Measurements from ENCODE around the gene FAM107B. TPM values are rescaled to one million over a fixed set of nuclear protein-coding genes. Genes with fewer than 3 reads are reported as not detected.

The FAM107B gene
- total and polyA plus RNA-seq, 2 of the 13 experiments (the other 11 are each of a cell fraction or from before 2014, with no cell fraction given): 15.7 to 24.8 TPM

DNA sequence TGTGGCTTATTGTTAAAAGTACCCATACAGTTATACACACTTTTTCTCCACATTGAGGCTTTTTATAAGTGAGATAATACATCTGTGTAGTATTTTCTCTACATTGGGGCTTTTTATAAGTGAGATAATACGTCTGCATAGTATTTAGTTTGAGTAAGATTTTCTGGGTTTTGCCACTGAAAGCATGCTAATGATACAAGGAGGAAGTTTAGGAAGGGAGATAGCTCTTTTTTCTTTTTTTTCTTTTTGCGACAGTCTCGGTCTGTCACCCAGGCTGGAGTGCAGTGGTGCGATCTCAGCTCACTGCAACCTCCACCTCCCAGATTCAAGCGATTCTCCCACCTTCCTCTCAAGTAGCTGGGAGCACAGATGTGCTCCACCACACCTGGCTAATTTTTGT lies 13.3 kb downstream of the FAM107B start:
- FAIRE-seq (no peak), ATAC-seq (no peak), DNase-seq (ENCODE audit: low spot score) (no peak)
- Histone ChIP-seq H3K9me3 (ENCODE audit: low read length) (no peaks in the 10 kb centered on the region), H3K27me3 (ENCODE audit: control insufficient read depth in 1 of 2, insufficient read depth in 2 of 2, low read length in 2 of 2) (peaks cover 0 to 3% of the 10 kb centered on the region in 2 experiments; a peak in 1 of 5 replicates), H3K9ac (ENCODE audit: insufficient read depth, low read depth, low read length) (no peak overlapping the region), H4K20me1 (ENCODE audit: insufficient read depth, low read length) (no peaks in the 10 kb centered on the region), H3K4me1 (ENCODE audit: insufficient read depth, low read length) (no peaks in the 10 kb centered on the region), H3K4me2 (ENCODE audit: low read depth, low read length) (no peak overlapping the region), H3K4me3 (replicated peaks in 1 of 3; ENCODE audit: insufficient read depth in 1 of 3, low read depth in 2 of 3, low read length in 3 of 3) (no peak overlapping the region), H2AFZ (ENCODE audit: low read length) (no peak overlapping the region), H3K27ac (ENCODE audit: extremely low read length, insufficient read depth, low read length) (no peak overlapping the region), H3K36me3 (replicated peaks in 1 of 2; ENCODE audit: control insufficient read depth in 1 of 2, insufficient read depth in 2 of 2, low read length in 2 of 2) (no peaks in the 10 kb centered on the region), H3K79me2 (ENCODE audit: insufficient read depth, low read length) (no peaks in the 10 kb centered on the region)
- TF ChIP-seq, protein P1, sequence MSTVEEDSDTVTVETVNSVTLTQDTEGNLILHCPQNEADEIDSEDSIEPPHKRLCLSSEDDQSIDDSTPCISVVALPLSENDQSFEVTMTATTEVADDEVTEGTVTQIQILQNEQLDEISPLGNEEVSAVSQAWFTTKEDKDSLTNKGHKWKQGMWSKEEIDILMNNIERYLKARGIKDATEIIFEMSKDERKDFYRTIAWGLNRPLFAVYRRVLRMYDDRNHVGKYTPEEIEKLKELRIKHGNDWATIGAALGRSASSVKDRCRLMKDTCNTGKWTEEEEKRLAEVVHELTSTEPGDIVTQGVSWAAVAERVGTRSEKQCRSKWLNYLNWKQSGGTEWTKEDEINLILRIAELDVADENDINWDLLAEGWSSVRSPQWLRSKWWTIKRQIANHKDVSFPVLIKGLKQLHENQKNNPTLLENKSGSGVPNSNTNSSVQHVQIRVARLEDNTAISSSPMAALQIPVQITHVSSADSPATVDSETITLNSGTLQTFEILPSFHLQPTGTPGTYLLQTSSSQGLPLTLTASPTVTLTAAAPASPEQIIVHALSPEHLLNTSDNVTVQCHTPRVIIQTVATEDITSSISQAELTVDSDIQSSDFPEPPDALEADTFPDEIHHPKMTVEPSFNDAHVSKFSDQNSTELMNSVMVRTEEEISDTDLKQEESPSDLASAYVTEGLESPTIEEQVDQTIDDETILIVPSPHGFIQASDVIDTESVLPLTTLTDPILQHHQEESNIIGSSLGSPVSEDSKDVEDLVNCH (CRISPR knock-in tag; IDR thresholded peaks at IDR 0.05): no peak
- TF ChIP-seq ATF1 (CRISPR knock-in tag; IDR thresholded peaks at IDR 0.05): no peak
- TF ChIP-seq, protein P2, sequence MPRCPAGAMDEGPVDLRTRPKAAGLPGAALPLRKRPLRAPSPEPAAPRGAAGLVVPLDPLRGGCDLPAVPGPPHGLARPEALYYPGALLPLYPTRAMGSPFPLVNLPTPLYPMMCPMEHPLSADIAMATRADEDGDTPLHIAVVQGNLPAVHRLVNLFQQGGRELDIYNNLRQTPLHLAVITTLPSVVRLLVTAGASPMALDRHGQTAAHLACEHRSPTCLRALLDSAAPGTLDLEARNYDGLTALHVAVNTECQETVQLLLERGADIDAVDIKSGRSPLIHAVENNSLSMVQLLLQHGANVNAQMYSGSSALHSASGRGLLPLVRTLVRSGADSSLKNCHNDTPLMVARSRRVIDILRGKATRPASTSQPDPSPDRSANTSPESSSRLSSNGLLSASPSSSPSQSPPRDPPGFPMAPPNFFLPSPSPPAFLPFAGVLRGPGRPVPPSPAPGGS (CRISPR knock-in tag; IDR thresholded peaks at IDR 0.05): no peak
- TF ChIP-seq, protein P3, sequence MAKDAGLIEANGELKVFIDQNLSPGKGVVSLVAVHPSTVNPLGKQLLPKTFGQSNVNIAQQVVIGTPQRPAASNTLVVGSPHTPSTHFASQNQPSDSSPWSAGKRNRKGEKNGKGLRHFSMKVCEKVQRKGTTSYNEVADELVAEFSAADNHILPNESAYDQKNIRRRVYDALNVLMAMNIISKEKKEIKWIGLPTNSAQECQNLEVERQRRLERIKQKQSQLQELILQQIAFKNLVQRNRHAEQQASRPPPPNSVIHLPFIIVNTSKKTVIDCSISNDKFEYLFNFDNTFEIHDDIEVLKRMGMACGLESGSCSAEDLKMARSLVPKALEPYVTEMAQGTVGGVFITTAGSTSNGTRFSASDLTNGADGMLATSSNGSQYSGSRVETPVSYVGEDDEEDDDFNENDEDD (CRISPR knock-in tag; IDR thresholded peaks at IDR 0.05; ENCODE audit: borderline replicate concordance): no peak
- TF ChIP-seq SIX1 (CRISPR knock-in tag; IDR thresholded peaks at IDR 0.05; ENCODE audit: borderline replicate concordance): no peak
- no peak for TF ChIP-seq HNRNPL (IDR thresholded peaks at IDR 0.05; ENCODE audit: low read depth, low read length)
- no peak for TF ChIP-seq PHF20 (CRISPR knock-in tag; IDR thresholded peaks at IDR 0.05)
- no peak for TF ChIP-seq PITX1 (CRISPR knock-in tag; IDR thresholded peaks at IDR 0.05)
- TF ChIP-seq, protein P4, sequence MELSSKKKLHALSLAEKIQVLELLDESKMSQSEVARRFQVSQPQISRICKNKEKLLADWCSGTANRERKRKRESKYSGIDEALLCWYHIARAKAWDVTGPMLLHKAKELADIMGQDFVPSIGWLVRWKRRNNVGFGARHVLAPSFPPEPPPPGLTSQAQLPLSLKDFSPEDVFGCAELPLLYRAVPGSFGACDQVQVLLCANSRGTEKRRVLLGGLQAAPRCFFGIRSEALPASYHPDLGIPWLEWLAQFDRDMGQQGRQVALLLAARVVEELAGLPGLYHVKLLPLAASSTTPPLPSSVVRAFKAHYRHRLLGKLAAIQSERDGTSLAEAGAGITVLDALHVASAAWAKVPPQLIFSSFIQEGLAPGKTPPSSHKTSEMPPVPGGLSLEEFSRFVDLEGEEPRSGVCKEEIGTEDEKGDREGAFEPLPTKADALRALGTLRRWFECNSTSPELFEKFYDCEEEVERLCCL (CRISPR knock-in tag; IDR thresholded peaks at IDR 0.05; ENCODE audit: borderline replicate concordance): no peak
- in situ Hi-C loops (cut with HindIII; ENCODE audit: extremely low pct_ligation_motif_present, low pct_unique_long_range_greater_than_20kb): no loop called here
- no TSS peak for BruUV-seq (replicated peaks)
- WGBS (ENCODE audit: low lambda C conversion rate): 75% methylated on average over 5 of the region's 5 CpGs
- intact Hi-C loops (cut with micrococcal nuclease; ENCODE audit: unreplicated experiment): no loop called here
- CTCF ChIA-PET (ENCODE audit: low intra/inter-chr PET ratio, low total read pairs): no interaction called here
- POLR2A ChIA-PET: no interaction called here
